Mesothelial cell of epicardium (in vitro differentiated cells): Measurements from ENCODE around the gene VTN. TPM values are rescaled to one million over a fixed set of nuclear protein-coding genes. Genes with fewer than 3 reads are reported as not detected.

Experiments
- DNase-seq, 2 experiments: peaks; one replicate each; pipeline ENCODE4 v3.0.0; 2021; ENCODE audit warnings: low spot score in 2 of 2; ENCODE audit not compliant: unreplicated experiment in 2 of 2
- H3K27ac Mint-ChIP-seq: 2 replicates; pipeline ENCODE4 v1.8.0; 2021; ENCODE audit warnings: mixed read lengths
- H3K27me3 Mint-ChIP-seq: 2 replicates; pipeline ENCODE4 v1.8.0; 2021; ENCODE audit warnings: low read depth, mixed read lengths
- H3K36me3 Mint-ChIP-seq: 2 replicates; pipeline ENCODE4 v1.8.0; 2021; ENCODE audit warnings: mixed read lengths
- H3K4me1 Mint-ChIP-seq: 2 replicates; pipeline ENCODE4 v1.8.0; 2021; ENCODE audit warnings: mixed read lengths
- H3K4me3 Mint-ChIP-seq: 2 replicates; pipeline ENCODE4 v1.8.0; 2021; ENCODE audit warnings: mild to moderate bottlenecking, moderate library complexity, mixed read lengths
- H3K9me3 Mint-ChIP-seq: 2 replicates; pipeline ENCODE4 v1.8.0; 2021; ENCODE audit warnings: mixed read lengths
- total RNA-seq: library from RNA; stranded (reverse); gene quantifications from 3 replicates; pipeline ENCODE4 v1.2.1, GENCODE V29; 2021
- TF ChIP-seq, protein P1 (sequence below): fragments of 200-600 bp; sonication (generic); IDR thresholded peaks from one replicate; pipeline ENCODE4 v1.5.0; 2021; ENCODE audit warnings: antibody characterized with exemption; ENCODE audit not compliant: unreplicated experiment

The VTN gene
- total RNA-seq, 1 donor from 2014 or later, result 0.47 TPM

DNA sequence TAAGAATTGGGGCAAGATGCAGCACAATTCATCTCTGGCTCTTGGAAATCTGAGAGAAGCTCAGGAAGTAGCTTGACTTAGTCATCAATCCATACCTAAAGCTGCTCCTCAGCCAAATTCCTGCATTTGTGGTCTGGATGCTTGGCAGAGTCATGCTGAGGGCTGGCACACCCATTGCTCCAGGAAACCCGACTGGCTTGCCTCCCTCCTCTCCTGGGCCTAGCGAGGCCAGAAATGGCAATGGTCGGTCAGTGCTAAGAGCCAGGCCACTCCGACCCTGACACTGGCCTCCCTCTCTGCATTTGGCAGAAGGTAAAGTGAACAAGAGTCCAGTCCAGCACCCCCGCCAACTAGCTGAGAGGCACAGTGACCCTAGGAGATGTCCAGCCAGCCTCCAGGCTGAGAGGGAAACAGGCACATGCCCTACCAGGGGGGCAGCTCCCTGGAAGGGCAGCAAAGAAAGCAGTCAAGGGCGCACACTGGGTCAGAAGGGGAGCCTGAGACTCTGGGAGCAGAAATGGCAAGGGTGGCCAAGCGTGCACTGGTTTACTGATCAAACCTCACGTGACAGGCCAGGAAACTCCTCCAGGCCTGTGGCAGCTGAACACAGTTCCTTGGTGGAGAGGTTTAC is 22.7 kb downstream of the VTN start:
- TF ChIP-seq, protein P1, sequence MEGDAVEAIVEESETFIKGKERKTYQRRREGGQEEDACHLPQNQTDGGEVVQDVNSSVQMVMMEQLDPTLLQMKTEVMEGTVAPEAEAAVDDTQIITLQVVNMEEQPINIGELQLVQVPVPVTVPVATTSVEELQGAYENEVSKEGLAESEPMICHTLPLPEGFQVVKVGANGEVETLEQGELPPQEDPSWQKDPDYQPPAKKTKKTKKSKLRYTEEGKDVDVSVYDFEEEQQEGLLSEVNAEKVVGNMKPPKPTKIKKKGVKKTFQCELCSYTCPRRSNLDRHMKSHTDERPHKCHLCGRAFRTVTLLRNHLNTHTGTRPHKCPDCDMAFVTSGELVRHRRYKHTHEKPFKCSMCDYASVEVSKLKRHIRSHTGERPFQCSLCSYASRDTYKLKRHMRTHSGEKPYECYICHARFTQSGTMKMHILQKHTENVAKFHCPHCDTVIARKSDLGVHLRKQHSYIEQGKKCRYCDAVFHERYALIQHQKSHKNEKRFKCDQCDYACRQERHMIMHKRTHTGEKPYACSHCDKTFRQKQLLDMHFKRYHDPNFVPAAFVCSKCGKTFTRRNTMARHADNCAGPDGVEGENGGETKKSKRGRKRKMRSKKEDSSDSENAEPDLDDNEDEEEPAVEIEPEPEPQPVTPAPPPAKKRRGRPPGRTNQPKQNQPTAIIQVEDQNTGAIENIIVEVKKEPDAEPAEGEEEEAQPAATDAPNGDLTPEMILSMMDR, result no peak
- H3K27me3 Mint-ChIP-seq, result no peaks in the 10 kb centered on the region
- H3K36me3 Mint-ChIP-seq, result peaks cover 31% of the 10 kb centered on the region
- H3K27ac Mint-ChIP-seq, result no peak overlapping the region
- H3K9me3 Mint-ChIP-seq, result no peaks in the 10 kb centered on the region
- no peaks in the 10 kb centered on the region for H3K4me1 Mint-ChIP-seq
- DNase-seq, result no peak
- H3K4me3 Mint-ChIP-seq, result no peak overlapping the region

DNA sequence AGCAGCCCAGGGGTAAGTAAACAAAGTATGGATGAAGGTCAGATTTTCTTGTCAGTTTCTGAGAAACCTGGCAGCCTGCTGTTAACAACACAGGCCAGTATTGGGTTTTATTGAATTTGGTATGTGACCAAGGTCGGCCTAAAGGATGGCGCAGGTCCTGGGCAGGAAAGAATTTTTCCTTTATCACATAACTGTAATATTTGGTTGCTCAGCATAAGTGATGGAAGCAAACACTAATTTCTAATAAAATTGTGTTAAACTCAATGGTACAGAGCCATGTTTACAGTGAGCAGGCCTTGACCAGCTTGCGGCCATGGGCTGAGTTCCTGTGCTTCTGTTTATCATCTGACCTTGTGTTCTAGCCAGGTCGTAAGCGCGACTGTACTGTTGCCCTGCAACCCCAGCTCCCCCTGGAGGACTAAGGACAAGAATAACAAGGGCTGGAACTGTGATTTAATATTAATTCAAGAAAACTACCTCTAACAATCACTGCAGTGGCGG is 23.3 kb downstream of the VTN start:
- Mint-ChIP-seq H3K27me3 (no peaks in the 10 kb centered on the region), H3K27ac (no peak overlapping the region), H3K4me3 (no peak overlapping the region), H3K4me1 (no peaks in the 10 kb centered on the region), H3K9me3 (no peaks in the 10 kb centered on the region), H3K36me3 (peaks cover 28% of the 10 kb centered on the region)
- no peak for DNase-seq
- TF ChIP-seq, protein P1, result no peak

- TF ChIP-seq, protein P1, result no peak
- Mint-ChIP-seq H3K4me3 (no peak overlapping the region), H3K27me3 (no peaks in the 10 kb centered on the region), H3K9me3 (no peaks in the 10 kb centered on the region), H3K27ac (no peak overlapping the region), H3K4me1 (no peaks in the 10 kb centered on the region), H3K36me3 (peaks cover 29% of the 10 kb centered on the region)
- DNase-seq, result no peak
Observed at GRCh38 chr17:28346199-28346580, 23.9 kb downstream of the VTN start.

- H3K36me3 Mint-ChIP-seq, result peaks cover 24% of the 10 kb centered on the region
- TF ChIP-seq, protein P1, result no peak
- no peak for DNase-seq
- no peak overlapping the region for H3K4me3 Mint-ChIP-seq
- no peaks in the 10 kb centered on the region for H3K27me3 Mint-ChIP-seq
- H3K27ac Mint-ChIP-seq, result no peak overlapping the region
- no peaks in the 10 kb centered on the region for H3K4me1 Mint-ChIP-seq
- no peaks in the 10 kb centered on the region for H3K9me3 Mint-ChIP-seq
Observed at GRCh38 chr17:28345419-28346198, 24.5 kb downstream of the VTN start.

- no peak for DNase-seq
- TF ChIP-seq, protein P1, result no peak
- peaks cover 23% of the 10 kb centered on the region for H3K36me3 Mint-ChIP-seq
- no peak overlapping the region for H3K27ac Mint-ChIP-seq
- H3K9me3 Mint-ChIP-seq, result no peaks in the 10 kb centered on the region
- no peak overlapping the region for H3K4me3 Mint-ChIP-seq
- no peaks in the 10 kb centered on the region for H3K27me3 Mint-ChIP-seq
- no peaks in the 10 kb centered on the region for H3K4me1 Mint-ChIP-seq
Observed at GRCh38 chr17:28344435-28344901, 25.6 kb downstream of the VTN start.
